Ureter (tissue), 1 donor: ENCODE data around the gene KRTAP12-1. TPM values are rescaled to one million over a fixed set of nuclear protein-coding genes. Genes with fewer than 3 reads are reported as not detected.
"Not testable (repeated sequence)": the region's sequence is repeated elsewhere in the genome, so short reads cannot be mapped to it uniquely, and the experiment has no call there.

Experiments
- DNase-seq: peaks from one replicate; pipeline ENCODE4 v3.0.0-alpha.2; 2020; ENCODE audit warnings: low spot score
- total RNA-seq: library from RNA; stranded (reverse); gene quantifications from one replicate; pipeline ENCODE4 v1.2.4, GENCODE V29; 2023
- donor health status: DM: yes; HTN: yes; CAD: no.

KRTAP12-1 gene
- total RNA-seq, 1 donor from 2014 or later, result not detected

DNA sequence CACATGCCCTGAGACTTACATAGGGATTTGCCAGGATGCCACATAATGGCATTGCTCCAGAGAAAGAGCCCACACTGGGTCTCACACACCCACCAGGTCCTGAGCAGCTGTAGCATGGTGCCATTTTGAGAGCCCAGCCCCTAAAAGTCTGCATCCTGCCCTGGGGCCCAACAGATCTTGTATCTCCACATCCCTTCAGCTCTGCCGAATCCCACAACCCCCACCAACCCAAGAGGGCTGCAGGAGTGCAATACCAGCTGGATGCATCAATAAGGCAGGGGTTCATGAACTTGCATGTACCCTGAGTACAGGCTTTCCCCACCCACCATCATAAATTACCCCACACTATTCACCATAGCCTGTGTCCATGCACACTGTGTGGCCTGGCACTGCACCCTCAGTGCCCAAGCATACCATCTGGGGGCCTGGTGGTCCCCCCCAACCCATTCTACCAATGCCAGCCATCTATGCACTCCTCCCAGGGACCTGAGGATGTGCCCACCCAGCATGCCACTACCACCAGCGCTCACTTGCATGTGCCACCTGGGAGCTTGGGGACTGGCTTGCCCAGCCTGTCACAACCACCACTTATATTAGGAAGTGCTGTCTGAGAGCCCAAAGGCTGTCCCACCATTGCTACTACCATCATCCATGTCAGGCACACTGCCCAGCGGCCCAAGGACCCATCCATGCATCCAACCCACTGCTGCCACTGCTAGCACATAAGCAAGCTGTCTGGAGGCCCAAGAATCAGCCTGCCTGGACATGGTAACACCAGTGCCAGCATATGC is 11.1 kb downstream of the KRTAP12-1 start:
- DNase-seq, result no peak

DNA sequence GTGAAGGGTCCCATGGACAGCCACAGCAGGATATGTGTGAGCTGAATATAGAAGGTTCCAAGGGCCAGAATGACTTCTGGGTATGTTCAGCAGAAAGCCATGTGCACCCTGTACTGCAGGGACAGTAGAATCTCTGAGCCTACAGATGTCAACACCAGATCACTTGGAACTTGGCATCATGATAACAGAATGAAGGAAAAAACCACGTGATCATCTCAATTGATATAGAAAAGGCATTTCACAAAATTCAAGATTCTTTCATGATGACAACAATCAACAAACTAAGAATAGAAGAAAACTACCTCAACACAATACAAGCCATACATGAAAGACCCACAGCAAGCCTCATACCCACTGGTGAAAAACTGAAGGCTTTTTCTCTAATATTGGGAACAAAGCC is 14.4 kb downstream of the KRTAP12-1 start:
- no peak for DNase-seq

- DNase-seq, result no peak
These were observed 15.3 kb downstream of the KRTAP12-1 start, which contains the start of gene KRTAP12-2 for GRCh38 chr21:44666401-44667320. Gene KRTAP12-2 (minus strand): TSS chr21:44666927. CDS start chr21:44666886, 41 bp downstream.

DNA sequence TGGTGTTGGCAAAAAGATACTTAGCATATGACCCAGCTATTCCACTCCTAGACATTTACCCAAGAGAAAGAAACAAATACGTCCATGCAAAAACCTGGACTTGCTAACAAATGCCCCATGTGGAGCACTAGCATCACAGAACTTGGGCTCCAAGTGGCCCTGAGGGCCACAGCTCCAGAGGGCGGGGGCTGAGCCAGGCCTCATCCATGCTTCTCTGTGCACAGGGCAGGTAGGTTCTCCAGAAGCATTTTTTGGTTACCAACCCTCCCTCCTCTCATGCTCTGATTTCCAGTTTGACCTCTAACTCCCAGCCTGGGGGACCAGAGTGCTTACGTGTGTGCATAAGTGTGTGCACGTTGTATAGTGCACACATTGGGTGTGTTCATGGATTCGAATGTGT is 17.3 kb downstream of the KRTAP12-1 start:
- DNase-seq, result no peak

- DNase-seq, result not testable (repeated sequence)
These were observed 20.4 kb downstream of the KRTAP12-1 start for GRCh38 chr21:44661567-44661966.

- no peak for DNase-seq
These were observed 22.9 kb downstream of the KRTAP12-1 start for GRCh38 chr21:44658913-44659595.

- DNase-seq, result no peak
These were observed 23.4 kb downstream of the KRTAP12-1 start for GRCh38 chr21:44658541-44658910.

DNA sequence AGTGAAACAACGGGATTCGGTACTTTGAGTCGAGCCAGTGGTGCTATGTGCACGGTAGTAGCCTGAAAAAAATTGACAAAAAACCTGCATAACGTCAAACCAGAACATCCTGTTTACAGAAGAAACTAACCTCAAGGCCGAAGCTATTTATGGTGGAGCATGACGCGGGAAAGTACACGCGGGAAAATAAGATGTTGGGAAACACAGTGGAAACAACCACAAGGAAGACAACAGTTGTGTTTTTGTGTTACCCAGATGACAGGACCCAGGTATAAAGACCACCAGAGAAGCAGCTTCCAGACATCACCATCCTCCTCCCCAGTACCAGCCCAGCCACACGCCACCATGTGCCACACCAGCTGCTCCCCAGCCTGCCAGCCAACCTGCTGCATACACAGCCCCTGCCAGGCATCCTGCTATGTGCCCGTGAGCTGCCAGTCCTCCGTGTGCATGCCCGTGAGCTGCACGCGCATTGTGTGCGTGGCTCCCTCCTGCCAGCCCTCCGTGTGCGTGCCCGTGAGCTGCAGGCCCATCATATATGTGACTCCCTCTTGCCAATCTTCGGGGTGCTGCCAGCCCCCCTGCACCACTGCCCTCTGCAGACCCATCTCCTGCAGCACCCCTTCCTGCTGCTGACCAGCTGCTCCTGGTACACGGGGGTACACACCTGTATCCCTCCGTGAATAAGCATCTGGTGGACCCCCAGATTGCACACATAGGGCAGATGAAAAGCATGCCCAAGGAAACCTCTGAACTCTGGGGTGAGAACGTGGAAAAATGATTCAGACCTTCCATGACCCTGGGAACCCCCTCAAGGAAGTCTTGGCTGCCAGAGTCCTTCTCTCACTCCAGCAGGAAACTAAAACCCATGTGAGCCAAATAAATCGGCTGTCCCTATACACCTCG is 24.1 kb downstream of the KRTAP12-1 start, which contains the start of gene KRTAP12-3:
KRTAP12-3 (plus strand) TSS at position 298 of the 906 bp plus-strand sequence; CDS start at position 346, 48 bp downstream.
- DNase-seq, result no peak

- no peak for DNase-seq
These were observed 25.1 kb downstream of the KRTAP12-1 start for GRCh38 chr21:44656868-44657267.

DNA sequence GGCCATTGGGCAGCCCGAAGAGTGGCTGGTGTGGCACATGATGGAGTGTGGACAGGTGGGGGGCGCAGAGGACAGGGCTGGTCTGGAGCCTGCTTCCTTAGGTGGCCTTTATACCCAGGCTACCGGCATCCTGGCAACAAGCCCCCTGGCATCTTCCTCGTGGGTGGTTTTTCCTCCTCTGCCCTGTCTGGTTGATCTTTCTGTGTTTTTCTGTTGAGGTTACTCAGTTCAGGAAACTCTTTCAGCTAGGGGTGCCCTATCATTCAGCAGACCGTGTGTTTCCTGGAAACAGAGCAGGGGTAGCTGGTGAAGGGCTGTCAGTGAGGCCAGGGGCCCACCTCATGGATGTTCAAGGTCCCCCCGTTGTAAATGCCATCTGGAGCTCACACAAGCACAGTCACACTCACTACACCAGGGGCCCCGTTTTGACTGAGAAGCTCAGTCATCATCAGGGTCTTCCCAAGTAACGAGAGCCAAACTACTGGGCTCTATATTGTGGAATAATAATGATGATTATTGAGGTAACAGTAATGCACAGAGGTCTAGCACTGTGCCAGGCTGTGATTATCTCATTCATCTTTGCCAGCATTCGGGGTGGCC is 27.3 kb downstream of the KRTAP12-1 start, which contains the start of gene KRTAP12-4:
KRTAP12-4 (minus strand) TSS at position 84 of the 600 bp plus-strand sequence; CDS start at position 39, 45 bp downstream.
- DNase-seq, result no peak

GRCh38 chr21:44653656-44654575 is 28.0 kb downstream of the KRTAP12-1 start:
- no peak for DNase-seq

- no peak for DNase-seq
These were observed 28.8 kb downstream of the KRTAP12-1 start for GRCh38 chr21:44653123-44653522.

GRCh38 chr21:44650973-44651675 is 30.8 kb downstream of the KRTAP12-1 start:
- no peak for DNase-seq

GRCh38 chr21:44650265-44650972 is 31.5 kb downstream of the KRTAP12-1 start:
- no peak for DNase-seq

DNA sequence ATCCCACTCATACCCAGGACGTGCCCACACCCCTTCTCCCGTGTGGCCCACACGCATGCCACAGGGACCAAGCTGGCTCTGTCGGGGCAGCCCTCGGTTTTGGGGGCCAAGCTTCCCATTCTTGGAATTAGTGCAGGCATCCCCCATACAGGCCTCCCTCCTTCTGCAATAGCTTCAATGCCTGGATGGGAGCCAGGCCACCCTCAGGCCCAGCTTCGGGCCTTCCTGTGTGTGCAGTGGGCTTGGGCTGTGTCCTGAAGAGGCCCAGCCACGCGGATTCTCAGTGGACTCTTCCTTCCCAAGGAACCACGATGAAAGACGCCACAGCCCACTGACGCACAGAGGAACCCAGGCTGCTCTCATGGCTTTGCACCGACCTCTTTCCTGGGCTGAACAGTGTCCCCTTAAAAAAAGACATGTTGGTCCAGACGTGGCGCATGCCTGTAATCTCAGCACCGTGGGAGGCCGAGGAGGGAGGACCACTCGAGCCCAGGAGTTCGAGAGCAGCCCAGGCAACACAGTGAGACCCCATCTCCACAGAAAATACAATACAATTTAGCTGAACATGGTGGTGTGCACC is 32.4 kb downstream of the KRTAP12-1 start:
- DNase-seq, result no peak

GRCh38 chr21:44648557-44649311 is 33.2 kb downstream of the KRTAP12-1 start:
- DNase-seq, result no peak

DNA sequence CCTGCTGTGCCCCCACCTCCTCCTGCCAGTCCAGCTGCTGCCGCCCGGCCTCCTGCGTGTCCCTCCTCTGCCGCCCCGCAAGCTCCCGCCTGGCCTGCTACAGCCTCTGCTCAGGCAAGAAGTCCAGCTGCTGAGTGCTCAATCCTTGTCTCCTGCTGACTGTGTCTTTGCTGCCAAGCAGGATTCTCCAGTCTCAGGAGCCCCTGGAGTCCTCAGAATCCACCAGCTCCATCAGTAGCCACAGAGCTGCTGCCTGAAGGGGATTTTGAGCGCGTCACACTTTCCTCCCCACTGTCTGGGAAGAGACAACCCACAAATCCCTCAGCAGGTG is 34.8 kb downstream of the KRTAP12-1 start:
- no peak for DNase-seq
